Stimulated activated naive CD4-positive, alpha-beta T cell treated with Interleukin-2 at 50 U/mL for 16 hours (primary cell): Measurements from ENCODE around the gene SLC7A14.

ENCODE experiments used
- DNase-seq: peaks from one replicate; lab custom pipeline; 2025; lab: John Stamatoyannopoulos, UW

The SLC7A14 gene

DNA sequence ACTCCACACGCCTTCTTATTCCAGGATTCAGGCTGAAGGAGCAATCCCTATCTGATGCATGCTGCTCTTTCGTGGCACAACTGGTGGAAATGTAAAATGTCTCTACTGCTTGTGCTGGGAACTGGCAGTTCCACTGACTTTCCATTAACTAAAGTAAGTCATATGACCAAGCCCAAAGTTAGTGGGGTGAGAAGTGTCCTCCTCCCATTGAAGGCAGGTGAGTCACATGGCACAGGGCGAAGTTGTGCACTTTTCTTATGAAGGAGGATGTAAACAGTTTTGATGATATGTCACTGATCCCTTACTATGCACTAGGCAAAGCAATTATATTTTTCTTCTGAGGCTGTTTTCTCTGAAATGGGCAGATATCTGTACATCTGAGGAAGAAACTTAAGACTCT is 51.6 kb downstream of the SLC7A14 start:
- DNase-seq: no peak

DNA sequence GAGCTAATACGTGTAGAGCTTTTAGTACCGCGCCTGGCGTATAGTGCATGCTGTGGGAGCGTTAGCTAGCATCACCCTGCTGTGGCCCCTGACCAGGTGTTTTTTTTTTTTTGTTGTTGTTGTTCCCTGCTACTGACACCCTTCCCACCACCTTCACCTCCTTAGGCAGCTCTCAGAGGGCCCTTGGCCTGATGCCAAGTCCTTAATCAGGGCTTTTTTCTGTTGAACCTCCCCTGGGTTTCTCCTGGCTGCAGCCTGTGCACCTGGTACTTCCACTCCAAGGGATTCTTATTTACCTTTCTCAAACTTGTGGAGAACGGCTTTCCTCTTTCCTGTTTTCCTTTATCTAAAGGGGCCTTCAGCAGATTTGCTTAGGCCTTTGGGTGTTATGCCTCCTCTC is 53.3 kb downstream of the SLC7A14 start:
- no peak for DNase-seq

DNA sequence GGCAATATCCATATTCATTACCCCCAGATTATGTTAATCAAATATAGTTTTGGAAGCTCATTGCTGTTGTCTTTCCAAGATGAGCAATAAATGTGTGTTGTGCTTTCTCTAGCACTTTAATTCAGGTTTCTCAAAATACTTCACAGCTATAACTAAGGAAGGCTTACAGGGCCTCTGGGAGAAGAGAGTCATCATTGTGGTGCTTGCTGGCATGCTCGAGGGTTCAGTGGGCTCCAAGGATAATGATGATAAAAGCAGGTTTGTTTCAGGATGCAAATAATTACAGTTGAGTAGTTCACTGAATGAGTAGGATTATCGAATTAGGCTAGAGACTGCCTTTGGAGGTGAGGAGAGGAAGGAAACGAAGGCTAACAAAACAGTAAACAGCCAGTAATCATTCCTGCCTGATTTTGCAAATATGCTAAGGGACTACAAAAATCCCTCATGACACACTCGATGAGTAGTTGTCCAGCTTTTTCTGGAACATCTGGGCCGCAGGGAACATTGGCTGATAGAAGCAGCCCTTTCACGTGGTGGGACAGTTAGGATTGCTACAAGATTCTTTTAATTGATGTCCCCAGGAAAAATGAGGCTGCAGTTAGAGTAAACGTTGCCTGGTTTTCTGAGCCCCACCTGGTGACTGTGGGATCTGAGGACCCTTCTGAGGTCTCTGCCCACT is 54.1 kb downstream of the SLC7A14 start:
- DNase-seq: no peak

DNA sequence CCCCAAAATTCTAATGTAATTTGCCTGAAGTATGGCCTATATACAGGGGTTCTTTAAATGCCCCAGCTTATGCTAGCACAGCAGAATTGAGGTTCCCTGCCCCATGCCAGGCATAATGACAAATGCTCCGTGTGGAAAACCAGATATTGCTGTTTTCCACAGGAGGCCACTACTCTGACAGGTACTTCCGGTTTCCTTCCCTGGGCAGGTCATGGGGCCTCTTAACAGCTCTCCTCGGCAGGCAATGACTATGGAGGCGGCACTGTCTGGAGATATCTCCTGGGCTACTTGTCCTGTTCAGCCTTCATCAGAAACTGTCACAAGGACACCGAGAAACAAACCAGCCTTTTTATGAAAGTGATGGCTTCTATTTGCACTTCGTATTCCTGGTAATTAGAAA is 54.8 kb downstream of the SLC7A14 start:
- no peak for DNase-seq

DNA sequence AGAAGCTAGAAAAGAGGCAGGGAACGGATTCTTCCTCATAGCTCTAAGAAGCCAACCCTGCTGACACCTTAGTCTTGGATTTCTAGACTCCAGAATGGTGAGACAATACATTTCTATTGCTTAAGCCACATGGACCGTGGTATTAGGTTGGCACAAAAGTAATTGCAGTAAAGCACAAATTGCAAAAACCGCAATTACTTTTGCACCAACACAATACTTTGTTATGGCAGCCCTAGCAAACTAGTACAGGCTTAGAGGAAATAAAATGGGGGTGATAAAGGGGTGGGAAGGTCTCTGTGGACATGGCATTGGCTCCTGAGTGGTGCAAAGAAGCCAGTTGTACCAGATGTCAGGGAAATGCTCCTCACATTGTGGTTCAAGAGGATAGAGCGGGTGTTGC is 56.0 kb downstream of the SLC7A14 start:
- DNase-seq: no peak

DNA sequence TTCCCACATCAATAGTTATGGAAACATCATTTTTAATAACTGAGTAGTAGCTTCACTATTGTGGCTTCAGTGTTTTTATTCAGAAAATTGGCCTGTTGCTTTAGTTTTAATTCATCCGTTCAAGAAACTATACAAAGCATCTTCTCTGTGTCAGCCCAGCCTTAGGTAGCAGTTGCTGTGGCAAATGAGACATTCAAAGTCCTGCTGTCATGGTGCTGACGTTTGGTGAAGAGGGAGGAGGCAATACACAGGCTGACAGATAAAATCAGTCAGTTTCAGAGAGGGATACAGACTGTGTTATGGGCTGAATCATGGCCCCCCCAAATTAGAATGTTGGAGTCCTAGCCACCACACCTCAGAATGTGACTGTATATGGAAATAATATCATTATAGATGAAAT is 56.5 kb downstream of the SLC7A14 start:
- DNase-seq: no peak

DNA sequence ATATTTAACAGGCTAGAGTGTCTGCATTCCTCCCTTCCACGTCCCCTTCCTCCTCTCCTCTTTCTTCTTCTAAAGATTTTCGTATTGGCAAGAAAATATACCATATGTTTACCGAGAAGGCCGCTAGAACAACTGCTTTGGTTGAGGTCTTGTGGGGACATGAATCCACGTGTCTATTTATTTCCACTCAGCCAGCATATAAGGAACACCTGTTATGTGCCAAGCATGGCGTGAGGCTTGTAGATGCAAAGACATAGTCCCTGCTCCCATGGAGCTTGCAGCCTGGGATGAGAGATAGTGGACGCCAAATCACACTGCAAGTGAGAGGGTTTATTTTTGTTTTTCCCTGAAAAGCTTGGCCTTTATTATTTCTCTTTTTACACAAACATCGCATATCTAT is 57.1 kb downstream of the SLC7A14 start:
- DNase-seq: no peak

DNA sequence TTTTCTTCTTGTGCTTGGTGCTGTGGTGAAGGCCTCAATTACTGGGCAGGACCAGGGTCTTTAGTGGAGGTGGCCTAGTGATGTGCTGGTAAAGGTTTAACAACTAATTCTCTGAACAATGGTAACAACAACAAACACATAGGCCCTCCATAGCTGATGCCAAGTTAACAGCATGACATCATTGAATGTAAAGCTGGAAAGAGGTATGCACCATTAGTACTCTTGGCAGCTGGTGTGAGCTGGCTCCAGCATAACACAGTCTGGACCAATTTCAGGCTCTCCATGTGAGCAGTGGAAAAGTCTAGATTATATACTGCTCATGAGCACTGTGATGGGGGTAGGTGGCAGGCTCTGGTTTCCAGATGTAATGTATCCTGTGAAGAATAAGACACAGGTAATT is 61.8 kb downstream of the SLC7A14 start:
- no peak for DNase-seq

DNA sequence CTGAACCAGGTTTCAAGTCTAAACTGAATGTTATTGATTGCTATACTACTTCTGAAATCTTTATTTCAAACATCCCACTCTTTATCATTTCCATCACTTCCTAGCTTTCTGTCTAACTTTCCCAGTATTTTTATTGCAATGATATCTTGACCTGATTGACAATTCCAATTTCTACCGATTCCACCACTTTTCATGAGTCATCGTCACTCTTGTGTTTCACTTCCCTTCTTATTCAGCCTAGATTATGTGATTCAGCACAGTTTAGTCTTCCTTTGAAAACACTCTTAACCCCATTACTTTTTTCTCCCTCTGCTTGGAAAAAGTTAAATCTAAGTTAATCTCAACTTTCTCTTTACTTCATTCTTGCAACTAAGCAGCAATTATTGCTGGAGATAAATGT is 62.6 kb downstream of the SLC7A14 start:
- no peak for DNase-seq

DNA sequence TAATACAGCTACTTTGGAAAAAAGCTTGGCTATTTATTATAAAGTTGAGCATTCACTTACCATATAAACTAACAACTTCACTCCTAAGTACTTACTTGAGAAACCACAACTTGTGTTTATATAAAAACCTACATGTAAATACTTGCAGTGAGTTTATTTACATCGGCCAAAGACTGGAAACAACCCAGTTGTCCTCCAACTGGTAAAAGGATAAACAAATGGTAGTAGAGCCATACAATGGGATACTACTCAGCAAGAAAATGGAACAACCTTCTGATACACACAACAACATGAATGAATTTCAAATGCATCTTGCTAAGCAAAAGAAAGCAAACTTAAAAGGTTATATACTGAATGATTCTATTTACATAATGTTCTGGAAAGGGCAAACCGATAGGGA is 63.7 kb downstream of the SLC7A14 start:
- no peak for DNase-seq

DNA sequence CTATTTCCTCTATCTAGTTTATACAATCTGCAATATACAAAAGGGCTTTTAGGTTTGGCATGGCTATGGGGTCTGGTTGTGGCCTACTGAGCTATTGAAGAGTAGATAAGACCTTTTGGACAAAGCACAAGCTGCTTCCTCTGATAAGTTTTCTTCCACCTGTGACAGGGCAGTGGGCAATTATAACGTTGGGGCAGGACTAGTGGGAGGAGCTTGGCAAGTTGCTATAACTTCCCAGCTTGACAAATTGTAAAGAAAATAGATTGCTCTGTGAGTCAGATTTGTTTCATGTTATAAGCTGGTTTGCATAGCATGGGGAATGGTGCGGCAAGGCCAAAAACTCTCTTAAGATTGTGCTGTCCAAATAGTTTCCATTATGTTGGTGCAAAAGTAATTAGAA is 64.9 kb downstream of the SLC7A14 start:
- DNase-seq: no peak

DNA sequence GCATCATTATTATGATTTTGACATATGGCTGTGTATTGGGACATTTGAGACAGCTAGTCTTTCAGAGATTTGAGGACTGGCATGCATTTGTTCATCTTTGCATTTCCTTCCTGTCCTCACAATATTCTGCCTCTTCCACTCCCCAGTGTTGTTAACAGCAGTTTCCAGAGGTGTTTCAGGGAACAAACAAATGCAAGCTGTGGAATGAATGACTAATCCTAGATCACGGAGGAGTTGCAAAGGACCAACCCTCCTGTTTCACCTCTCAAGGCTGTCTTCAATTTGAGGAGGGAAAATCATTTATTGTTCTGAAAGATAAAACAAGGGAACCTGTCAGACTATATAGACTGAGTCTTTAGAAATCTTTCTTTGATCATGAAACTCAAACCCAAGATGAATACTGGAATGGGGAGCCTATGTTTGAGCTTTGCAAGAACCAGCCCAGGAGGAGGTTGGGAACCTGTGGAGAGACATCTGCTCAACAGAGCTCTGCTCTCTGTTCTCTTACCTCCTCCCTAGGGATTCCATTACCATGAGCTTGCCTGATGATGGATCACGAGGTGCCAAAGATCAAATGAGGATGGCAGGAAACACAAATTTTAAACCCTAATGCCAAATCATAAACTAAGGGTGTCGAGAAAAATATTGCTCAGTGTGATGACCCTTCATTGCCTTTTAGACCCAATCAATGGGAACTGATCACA is 68.5 kb downstream of the SLC7A14 start:
- DNase-seq: no peak

DNA sequence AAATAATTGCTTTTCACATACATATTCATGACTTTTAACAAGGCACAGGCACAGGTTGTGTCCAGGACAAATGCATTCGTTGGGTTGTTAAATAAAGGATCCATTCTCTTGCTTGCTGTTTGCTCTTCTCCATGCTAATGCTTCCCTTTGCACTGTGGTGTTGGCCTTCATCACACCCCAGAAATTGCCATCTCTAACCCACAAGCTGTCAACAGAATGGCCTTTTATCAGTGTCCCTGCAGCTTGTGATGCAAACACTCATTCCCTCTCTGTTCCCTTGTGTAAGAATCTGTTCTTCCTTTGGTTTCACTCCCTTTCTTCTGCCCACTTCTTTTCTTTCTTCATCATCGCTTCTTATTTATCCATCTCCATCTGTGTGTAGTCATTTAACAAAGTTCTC is 72.2 kb downstream of the SLC7A14 start:
- DNase-seq: no peak

DNA sequence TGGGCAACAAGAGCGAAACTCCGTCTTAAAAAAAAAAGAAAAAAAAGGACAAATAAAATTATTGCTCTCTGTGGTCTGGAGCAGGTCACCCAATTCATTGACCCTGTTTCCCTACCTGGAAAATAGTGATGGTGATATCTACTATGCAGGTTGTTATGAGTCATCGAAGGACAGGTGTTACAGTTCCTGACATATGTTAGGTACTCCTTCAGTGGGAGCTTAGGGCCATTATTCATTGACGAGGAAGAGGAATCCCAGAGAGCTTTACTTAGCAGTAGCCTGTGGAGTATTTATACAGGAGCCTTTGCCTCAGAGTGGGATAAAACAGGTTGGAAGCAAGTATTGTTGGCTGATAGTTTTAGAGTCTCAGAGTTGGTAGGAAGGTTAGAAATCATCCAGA is 74.5 kb downstream of the SLC7A14 start:
- DNase-seq: no peak

DNA sequence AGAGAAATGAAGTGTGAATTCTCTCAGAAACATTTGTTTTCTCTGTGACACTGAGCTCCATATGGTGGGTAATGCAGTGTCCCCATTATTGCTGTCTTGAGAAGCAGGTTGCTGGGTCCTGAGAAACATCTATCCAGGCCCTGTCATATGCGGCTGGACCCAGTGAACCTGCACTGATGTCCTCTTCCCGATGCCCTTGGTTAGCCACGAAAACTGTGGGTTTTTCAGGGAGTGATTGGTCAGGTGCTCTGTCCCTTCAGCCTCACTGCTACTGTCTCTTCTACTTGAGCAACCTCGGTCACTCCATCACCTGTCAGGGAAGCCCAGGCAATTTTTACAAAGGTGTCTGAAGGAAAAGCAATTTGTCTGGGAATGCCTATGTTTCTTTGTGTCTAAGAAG is 77.0 kb downstream of the SLC7A14 start:
- no peak for DNase-seq

DNA sequence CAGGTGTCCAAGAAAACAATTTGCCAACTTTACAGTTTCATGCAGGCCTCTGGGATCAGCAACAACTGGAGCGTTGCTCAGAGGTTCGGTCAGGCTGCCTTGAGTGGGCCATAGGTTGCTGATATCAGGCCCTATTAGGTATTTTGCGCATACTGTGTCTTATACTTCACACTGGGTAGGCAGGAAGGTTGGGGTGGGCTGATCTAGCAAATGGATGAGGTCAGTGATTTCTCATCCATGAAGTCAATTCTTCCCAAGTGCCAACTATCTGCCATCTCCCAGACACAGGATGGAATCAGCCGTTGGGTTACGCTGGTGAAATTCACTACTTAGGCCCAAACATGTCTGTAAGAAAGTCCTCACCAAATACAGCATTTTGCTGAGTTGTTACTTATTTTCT is 77.6 kb downstream of the SLC7A14 start:
- no peak for DNase-seq

DNA sequence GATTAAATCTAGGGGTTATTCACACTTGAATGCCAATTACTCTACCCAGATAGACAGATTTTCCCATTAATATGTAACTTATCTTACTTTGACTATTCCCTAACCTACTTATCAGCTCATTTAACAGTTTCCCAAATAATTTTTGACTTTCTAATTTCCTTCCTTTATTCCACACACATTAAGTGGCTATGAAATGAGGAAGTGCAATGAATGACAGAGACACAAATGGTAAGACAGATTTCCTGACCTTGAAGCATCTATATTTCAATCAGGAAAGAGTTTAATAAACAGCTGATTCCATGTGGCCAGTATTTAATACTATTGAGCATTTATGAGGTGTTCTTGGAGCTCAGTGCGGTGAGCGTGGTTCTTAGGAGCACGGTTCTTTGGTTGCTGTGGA is 78.8 kb downstream of the SLC7A14 start:
- DNase-seq: no peak

DNA sequence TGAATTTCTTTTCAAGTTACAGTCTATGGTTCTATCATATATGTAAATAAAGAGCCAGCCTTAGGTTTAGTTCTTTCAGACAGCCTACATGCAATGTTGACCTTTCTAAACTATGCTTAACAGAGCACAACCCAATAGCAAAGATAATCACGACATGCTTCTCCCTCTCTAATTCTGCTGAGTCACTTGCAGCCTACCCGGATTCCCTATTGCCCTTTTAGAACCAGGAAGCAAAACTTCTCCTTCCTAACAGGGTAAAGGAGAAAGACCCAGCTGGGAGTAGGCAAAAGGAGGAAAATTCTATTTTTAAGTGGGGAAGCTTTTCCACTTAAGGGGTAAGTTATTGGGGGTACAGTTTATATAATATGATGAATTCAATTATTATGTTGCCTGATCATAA is 79.3 kb downstream of the SLC7A14 start:
- no peak for DNase-seq

DNA sequence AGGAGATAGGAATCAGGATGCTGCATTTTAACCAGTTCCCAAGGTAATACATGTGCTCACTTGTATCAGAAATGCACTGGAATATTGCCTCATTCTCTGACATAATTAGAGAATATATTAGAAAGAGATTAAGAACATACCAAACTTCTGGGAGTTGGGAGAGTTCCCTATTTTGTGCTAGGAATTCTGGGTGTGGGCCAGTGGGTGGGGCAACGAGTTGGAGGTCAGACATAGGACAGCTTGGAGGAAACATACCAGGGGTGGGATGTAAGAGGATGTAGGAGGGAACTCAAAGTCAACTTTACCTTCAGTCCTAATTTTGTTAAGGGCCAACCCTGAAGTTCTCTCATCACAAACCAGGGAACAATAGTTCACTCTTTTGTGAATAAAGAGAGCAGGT is 83.6 kb downstream of the SLC7A14 start:
- DNase-seq: no peak

DNA sequence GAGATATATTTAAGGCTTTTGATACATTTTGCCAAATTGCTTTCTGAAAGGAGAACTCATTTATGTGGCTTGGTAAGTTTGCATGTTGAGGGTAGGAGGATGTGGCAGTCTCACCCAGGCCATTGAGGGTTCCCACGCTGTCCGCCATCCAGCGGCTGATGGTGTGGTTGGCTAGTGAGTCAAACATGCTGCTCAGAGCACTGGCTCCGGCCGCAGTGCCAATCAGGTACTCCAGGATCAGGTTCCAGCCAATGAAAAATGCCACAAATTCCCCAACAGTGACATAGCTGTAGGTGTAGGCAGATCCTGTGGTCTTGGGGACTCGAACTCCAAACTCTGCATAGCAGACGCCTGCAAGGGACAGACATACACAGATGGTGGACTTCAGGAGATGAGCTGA is 84.9 kb downstream of the SLC7A14 start:
- DNase-seq: no peak

DNA sequence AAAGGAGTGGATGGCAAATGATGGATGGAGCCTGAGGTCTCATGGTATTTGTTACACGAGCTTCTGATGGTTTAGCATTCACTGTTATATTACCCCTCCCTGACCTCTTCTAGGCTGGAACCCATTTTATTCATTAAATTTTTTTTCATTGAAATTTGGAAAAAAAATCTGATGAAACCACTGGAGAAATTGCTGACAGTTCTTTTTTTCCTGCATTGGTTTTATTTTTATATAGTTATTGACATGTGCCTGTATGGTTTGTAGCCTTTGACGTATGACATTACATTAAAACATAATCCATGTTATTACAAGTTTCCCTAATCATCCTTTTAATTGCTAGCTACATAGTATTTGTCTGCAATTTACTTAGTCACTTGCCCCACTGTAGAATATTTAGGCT is 85.4 kb downstream of the SLC7A14 start:
- DNase-seq: no peak

DNA sequence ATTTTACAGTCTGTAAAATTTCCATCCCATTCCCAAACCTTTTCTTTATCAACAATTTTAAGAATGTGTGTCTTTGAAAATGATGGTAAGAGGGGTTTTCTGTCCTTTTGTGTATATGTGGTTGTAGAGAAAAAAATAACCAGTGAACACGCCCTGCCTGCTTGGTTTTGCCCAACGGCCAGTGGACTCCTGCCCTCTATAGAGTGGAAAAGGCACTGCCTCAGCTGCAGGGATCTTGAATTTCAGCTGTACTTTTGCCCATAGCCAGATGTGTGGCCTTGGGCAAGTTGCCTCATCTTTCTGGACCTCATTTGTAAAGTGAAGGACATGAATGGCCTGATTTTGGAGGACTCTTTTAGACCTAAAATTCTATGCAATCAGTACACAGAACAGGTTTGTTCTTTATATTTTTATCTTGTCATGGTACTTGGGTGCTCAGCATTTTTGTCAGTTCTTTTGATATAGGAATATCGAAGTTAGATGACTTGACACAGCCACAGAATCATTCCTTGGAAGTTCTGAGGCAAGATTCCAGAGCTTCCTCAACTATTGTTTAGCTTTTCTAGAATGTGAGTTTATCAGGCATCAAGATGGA is 86.2 kb downstream of the SLC7A14 start:
- DNase-seq: no peak

DNA sequence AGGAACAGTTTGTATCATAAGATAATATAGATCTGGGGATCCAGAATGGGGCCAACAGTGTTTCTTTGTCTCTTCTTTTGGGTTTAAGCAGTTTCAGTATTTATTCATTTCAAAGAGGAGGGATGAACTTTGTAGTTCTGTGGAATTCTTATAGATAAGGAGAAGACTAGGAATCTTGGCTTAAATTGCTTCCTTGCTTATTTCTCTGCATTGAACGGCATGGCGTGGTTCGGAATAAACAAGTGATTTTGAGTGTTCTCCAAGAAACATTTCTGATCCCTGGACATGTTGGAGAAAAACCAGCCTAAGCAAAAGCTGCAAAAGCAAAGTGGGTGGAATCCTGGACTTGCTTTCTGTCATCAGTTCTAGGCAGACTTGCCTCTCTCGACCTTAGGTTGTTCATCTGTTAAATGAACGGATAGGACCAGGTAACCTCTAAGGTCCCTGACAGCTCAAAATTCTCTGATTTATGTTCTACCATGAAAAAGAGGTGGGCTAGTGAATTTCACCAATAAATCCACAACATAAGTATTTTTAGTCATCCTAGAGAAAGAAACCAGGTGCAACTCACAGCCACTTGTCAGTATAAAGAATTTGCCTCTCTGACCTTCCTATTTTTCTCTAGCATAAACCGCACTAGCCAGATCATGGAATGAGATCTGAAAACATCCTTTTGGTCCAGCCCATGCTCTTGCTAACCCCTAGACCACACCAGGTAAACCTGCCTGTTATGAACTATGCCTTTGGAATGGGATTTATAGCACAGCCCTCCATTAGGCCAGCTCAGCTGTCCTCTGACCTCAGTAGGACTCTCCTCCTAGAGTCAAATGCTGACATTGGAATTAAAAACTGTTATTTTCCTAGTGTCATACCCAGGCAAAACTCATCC is 88.4 kb downstream of the SLC7A14 start:
- no peak for DNase-seq
